AG04449 (cell line): ENCODE results near the gene AOPEP.
"Not testable (repeated sequence)": the region's sequence is repeated elsewhere in the genome, so short reads cannot be mapped to it uniquely, and the experiment has no call there.

ENCODE experiments used
- CTCF ChIA-PET: fragments of 350-600 bp; formaldehyde crosslinking; extraction: SDS; loops from one replicate; lab custom pipeline; 2021; ENCODE audit warnings: antibody characterized with exemption; lab: Yijun Ruan, JAX
- POLR2A ChIA-PET: fragments of 400-600, 350-600 bp; formaldehyde crosslinking; extraction: SDS; loops from one replicate; lab custom pipeline; 2020; ENCODE audit warnings: antibody characterized with exemption, inconsistent platforms; lab: Yijun Ruan, JAX
- DNase-seq: peaks from one replicate; pipeline ENCODE4 v3.0.0-alpha.2; 2010; ENCODE audit warnings: low read depth, low spot score
- H3K4me3 ChIP-seq: 2 replicates; pipeline ENCODE4 v1.5.1; 2011; ENCODE audit warnings: low read depth, mild to moderate bottlenecking, control low read depth, low read length
- TF ChIP-seq, protein P1 (sequence below): IDR thresholded peaks from one replicate; pipeline ENCODE4 v1.5.1; 2011; ENCODE audit warnings: mild to moderate bottlenecking, moderate library complexity, low read length, control low read depth, inconsistent platforms; ENCODE audit not compliant: insufficient read depth; ENCODE audit errors: missing control alignments

The AOPEP gene

DNA sequence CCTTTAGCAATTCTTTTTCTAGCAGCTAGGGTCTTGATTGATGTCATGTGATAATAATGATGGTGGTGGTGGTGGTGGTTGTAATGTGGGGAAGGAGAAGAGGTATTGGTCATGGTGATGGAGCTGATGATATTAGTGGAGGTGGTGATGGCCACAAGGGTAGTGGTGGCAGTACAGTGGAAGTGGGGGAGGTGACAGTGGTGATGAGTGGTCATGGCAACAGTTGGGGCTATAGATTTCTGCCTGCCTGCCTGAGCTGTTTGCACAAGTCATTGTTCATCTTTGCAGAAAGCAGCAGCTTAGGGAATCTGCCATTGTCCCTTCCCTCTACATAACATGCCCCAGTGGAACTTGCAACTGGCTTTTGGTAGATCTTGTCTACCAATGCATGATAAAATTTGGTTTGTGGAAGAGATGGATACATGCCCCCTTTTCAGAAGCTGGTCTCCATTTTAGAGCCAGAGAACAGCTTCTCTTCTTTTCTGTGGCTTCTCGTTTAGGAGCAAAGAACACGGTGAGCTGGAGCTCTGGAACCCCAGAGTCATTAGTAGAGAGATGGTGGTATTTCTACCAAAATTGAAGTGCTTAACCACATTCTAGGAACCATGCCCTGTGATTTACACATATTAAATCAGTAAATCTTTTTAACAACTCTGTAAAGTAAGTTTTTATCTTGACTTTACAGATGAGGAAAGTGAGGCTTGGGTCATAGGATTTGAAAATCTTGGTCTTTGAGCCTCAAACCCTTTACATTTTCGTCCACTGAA, 100.3 kb downstream of the AOPEP start:
- no peak overlapping the region for H3K4me3 ChIP-seq
- DNase-seq, result no peak
- TF ChIP-seq, protein P1, sequence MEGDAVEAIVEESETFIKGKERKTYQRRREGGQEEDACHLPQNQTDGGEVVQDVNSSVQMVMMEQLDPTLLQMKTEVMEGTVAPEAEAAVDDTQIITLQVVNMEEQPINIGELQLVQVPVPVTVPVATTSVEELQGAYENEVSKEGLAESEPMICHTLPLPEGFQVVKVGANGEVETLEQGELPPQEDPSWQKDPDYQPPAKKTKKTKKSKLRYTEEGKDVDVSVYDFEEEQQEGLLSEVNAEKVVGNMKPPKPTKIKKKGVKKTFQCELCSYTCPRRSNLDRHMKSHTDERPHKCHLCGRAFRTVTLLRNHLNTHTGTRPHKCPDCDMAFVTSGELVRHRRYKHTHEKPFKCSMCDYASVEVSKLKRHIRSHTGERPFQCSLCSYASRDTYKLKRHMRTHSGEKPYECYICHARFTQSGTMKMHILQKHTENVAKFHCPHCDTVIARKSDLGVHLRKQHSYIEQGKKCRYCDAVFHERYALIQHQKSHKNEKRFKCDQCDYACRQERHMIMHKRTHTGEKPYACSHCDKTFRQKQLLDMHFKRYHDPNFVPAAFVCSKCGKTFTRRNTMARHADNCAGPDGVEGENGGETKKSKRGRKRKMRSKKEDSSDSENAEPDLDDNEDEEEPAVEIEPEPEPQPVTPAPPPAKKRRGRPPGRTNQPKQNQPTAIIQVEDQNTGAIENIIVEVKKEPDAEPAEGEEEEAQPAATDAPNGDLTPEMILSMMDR, result no peak
- ChIA-PET CTCF (interaction anchor here (2.0 kb wide), 1 partner anchor 146 kb away, joined by 5 read pairs; no protein-coding TSS in a partner anchor), POLR2A (interaction anchor here (0.6 kb wide), 1 partner anchor 290 kb away, joined by 4 read pairs; no protein-coding TSS in a partner anchor)

DNA sequence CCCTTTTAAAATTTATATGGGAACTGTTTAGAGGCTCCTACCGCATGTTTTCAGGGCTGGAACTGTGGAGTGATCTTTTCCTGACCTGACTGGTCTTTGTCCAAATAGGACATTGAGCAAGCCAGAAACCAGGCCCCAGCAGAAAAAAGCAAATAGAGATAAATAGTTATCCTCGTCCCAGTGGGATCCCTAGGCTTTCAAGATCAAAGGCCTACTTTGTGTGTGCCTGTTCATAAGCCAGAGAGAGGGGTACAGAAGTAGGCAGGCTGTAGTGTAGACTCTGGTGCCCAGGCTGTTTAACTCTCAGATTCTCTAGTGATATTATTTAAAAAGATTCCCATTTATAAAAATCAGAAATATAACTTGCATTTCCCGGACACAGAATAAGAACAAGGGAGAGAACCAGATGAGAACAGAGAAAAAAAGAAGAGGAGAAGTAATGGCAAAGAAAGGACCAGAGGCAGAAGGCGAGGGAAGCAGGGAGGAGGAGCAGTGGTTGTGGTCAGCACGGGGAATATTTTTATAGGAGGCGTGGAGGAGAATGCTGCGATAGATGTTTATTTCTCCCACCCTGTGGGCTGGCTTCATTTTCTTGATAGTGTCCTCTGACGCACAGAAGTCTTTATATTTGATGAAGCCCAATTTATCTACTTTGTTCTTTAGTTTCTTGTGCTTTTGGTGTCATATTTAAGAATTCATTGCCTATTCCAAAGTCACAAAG, 101.2 kb downstream of the AOPEP start:
- no peak for DNase-seq
- ChIA-PET POLR2A (no interaction called here), CTCF (no interaction called here)
- TF ChIP-seq, protein P1, result no peak
- H3K4me3 ChIP-seq, result no peak overlapping the region

DNA sequence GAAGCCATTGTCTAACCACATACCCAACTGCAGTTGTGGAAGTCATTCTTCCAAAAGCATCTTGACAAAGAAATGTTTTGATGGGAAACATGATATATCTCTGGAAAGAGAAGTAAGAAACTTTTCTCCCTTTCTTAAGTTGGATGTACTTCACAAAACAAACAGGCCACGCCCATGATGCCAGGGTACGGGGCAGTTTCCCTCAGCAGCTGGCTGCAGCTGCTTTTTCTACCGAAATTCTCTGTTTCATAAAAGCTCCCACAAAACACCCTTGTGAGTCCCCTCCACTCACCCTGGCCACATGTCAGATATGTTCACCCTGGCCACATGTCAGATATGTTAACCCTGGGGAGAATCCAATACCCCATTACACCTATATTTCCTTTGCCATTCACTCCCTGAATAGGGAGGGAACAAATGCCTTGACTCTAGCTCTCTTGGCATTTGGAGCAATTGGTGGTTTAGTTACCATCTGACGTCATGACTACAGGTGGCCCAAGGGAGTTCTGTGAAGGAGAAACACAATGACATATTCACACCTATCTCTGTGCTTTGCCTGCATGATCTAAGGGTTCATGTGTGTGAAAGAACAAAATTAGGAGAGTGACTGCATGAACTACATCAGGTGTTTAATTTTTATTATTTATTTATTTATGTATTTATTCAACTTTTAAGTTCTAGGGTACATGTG, 103.0 kb downstream of the AOPEP start:
- CTCF ChIA-PET, result no interaction called here
- no peak for DNase-seq
- TF ChIP-seq, protein P1, result no peak

DNA sequence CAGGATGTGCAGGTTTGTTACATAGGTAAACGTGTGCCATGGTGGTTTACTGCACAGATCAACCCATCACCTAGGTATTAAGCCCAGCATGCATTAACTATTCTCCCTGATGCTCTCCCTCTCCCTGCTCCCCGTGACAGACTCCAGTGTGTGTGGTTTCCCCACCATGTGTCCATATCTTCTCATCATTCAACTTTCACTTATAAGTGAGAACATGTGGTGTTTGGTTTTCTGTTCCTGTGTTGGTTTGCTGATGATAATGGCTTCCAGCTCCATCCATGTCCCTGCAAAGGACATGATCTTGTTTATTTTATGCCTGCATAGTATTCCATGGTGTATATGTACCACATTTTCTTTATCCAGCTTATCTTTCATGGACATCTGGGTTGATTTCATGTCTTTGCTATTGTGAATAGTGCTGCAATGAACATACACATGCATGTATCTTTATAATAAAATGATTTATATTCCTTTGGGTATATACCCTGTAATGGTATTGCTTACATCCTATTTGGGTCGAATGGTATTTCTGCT, 103.6 kb downstream of the AOPEP start:
- DNase-seq, POLR2A ChIA-PET, CTCF ChIA-PET, H3K4me3 ChIP-seq: not testable (repeated sequence)

More for the DNA sequence above, 103.0 kb downstream of the AOPEP start:
- no peak overlapping the region for H3K4me3 ChIP-seq
- POLR2A ChIA-PET, result no interaction called here

DNA sequence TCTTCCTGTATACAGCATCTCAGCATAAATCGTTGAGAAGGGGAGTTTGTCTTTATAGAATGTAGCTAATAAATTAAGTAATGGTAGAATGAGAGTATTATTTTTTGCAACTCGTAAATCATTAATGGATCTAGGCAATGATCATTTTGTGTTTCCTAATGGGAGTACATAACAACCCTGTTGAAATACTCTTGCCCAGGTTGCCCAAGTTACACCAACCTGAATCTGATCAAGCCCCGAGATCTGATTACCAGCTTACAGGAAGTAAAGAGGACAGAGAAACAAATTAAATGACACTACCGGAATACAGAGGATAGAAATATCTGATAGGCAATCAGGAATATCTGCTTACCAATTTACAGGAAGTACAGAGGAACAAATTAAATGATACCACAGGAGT, 107.3 kb downstream of the AOPEP start:
- ChIA-PET POLR2A (no interaction called here), CTCF (interaction anchor here (1.0 kb wide), 1 partner anchor 8 kb away, joined by 4 read pairs; no protein-coding TSS in a partner anchor)
- no peak for DNase-seq
- no peak overlapping the region for H3K4me3 ChIP-seq
- TF ChIP-seq, protein P1, result no peak

DNA sequence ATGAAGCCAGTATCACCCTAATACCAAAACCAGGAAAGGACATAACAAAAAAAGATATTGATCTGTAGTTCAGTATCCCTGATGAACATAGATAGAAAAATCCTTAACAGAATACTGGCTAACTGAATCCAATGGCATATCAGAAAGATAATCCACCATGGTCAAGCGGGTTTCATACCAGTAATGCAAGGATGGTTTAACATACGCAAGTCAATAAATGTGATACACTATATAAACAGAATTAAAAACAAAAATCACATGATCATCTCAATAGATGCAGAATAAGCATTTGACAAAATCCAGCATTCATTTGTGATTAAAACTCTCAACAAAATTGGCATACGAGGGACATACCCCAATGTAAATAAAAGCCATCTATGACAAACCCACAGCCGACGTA, 110.9 kb downstream of the AOPEP start:
- no peak for DNase-seq
- CTCF ChIA-PET, result no interaction called here
- POLR2A ChIA-PET, result no interaction called here
- H3K4me3 ChIP-seq, result no peak overlapping the region
- TF ChIP-seq, protein P1, result no peak
